B cell (primary cell): ENCODE data around the gene BPIFB6. TPM values are rescaled to one million over a fixed set of nuclear protein-coding genes. Genes with fewer than 3 reads are reported as not detected.

Experiments used
- ATAC-seq: fragments of 200-7000 bp; cut with Tn5 transposase; one replicate; pipeline ENCODE4 v1.10.0; 2021; ENCODE audit warnings: low read depth, mild to moderate bottlenecking, moderate number of reproducible peaks, moderate library complexity
- CTCF ChIA-PET: fragments of 350-600 bp; sonication (Branson Sonifier 250); formaldehyde crosslinking; loops from one replicate; lab custom pipeline; 2021; ENCODE audit warnings: antibody characterized with exemption, inconsistent platforms; lab: Charles Lee
- POLR2A ChIA-PET: fragments of 350-600 bp; sonication (Branson Sonifier 250); formaldehyde crosslinking; loops from one replicate; lab custom pipeline; 2021; ENCODE audit warnings: antibody characterized with exemption; lab: Charles Lee
- DNase-seq: peaks from one replicate; pipeline ENCODE4 v3.0.0; 2013
- H2AFZ ChIP-seq: 2 replicates; pipeline ENCODE4 v1.6.1; 2012; ENCODE audit warnings: mild to moderate bottlenecking, low read depth, low read length; ENCODE audit not compliant: insufficient read depth, poor library complexity, severe bottlenecking
- H3K27ac ChIP-seq, 2 donors: 1 replicate in 1 of 2; 2 replicates in 1 of 2; pipeline ENCODE4 v1.5.1; 2012 to 2013; ENCODE audit warnings: low read length in 2 of 2, mild to moderate bottlenecking in 2 of 2, moderate library complexity in 1 of 2
- H3K27me3 ChIP-seq, 4 experiments: fragments of 200-600 bp in 1 of 4; sonication (generic) in 1 of 4; replicated peaks in 1 of 4; 1 replicate in 2 of 4; 2 replicates in 2 of 4; pipeline versions ENCODE4 v1.6.1 to v1.7.0; 2013 to 2016; ENCODE audit warnings: low read length in 3 of 4, mild to moderate bottlenecking in 2 of 4, mixed read lengths in 1 of 4, moderate library complexity in 1 of 4; ENCODE audit not compliant: insufficient read depth in 4 of 4, control insufficient read depth in 3 of 4; ENCODE audit errors: control extremely low read depth in 1 of 4
- H3K36me3 ChIP-seq, 2 experiments: replicated peaks in 1 of 2; 1 replicate in 1 of 2; 2 replicates in 1 of 2; pipeline versions ENCODE4 v1.6.1 to v1.7.1; 2013; ENCODE audit warnings: low read length in 1 of 2; ENCODE audit not compliant: insufficient read depth in 2 of 2, control insufficient read depth in 1 of 2; ENCODE audit errors: control extremely low read depth in 1 of 2, extremely low read depth in 1 of 2
- H3K4me1 ChIP-seq, 2 donors: fragments of 200-600 bp in 1 of 2; sonication (generic) in 1 of 2; 1 replicate in 1 of 2; 2 replicates in 1 of 2; pipeline versions ENCODE4 v1.5.1 to v1.6.1; 2013 to 2017; ENCODE audit warnings: low read length in 2 of 2; ENCODE audit not compliant: control insufficient read depth in 2 of 2, insufficient read depth in 2 of 2
- H3K4me2 ChIP-seq: replicated peaks from 2 replicates; pipeline ENCODE3; 2012; ENCODE audit warnings: mild to moderate bottlenecking, low read depth, low read length; ENCODE audit not compliant: poor library complexity, severe bottlenecking
- H3K4me3 ChIP-seq, 5 experiments: fragments of 200-600 bp in 1 of 5; sonication (generic) in 1 of 5; 1 replicate in 3 of 5; 2 replicates in 2 of 5; pipeline versions ENCODE4 v1.5.1 to v1.7.0; 2011 to 2016; ENCODE audit warnings: low read length in 4 of 5, mild to moderate bottlenecking in 4 of 5, low read depth in 2 of 5, control low read depth in 1 of 5, moderate library complexity in 1 of 5; ENCODE audit not compliant: insufficient read depth in 1 of 5; ENCODE audit errors: control extremely low read depth in 1 of 5, extremely low read depth in 1 of 5
- H3K79me2 ChIP-seq: fragments of 200-600 bp; sonication (generic); one replicate; pipeline ENCODE4 v1.6.0; 2016; ENCODE audit warnings: low read length; ENCODE audit not compliant: control insufficient read depth, insufficient read depth
- H3K9ac ChIP-seq: fragments of 200-600 bp; sonication (generic); 2 replicates; pipeline ENCODE4 v1.6.1; 2017; ENCODE audit warnings: mild to moderate bottlenecking, low read length, moderate library complexity
- H3K9me3 ChIP-seq, 3 donors: one replicate each; pipeline versions ENCODE4 v1.6.1 to v1.7.1; 2013; ENCODE audit warnings: low read length in 2 of 3; ENCODE audit not compliant: control insufficient read depth in 2 of 3, insufficient read depth in 1 of 3; ENCODE audit errors: control extremely low read depth in 1 of 3
- H4K20me1 ChIP-seq: 2 replicates; pipeline ENCODE4 v1.6.0; 2012; ENCODE audit warnings: mild to moderate bottlenecking, low read length; ENCODE audit not compliant: insufficient read depth, control insufficient read depth, poor library complexity, severe bottlenecking
- H3K27ac Mint-ChIP-seq: one replicate; pipeline ENCODE4 v1.8.0; 2021; ENCODE audit warnings: mixed read lengths
- H3K27me3 Mint-ChIP-seq: one replicate; pipeline ENCODE4 v1.8.0; 2021; ENCODE audit warnings: mixed read lengths
- H3K4me1 Mint-ChIP-seq: one replicate; pipeline ENCODE4 v1.8.0; 2021; ENCODE audit warnings: mixed read lengths
- H3K4me3 Mint-ChIP-seq: one replicate; pipeline ENCODE4 v1.8.0; 2021; ENCODE audit warnings: mixed read lengths
- H3K9me3 Mint-ChIP-seq: one replicate; pipeline ENCODE4 v1.8.0; 2022; ENCODE audit warnings: mixed read lengths; ENCODE audit not compliant: insufficient read depth
- EZH2 ChIP-seq: IDR thresholded peaks from 2 replicates; pipeline ENCODE4 v1.6.1; 2012; ENCODE audit warnings: borderline replicate concordance, low read depth, mild to moderate bottlenecking, moderate library complexity, low read length; ENCODE audit not compliant: insufficient read depth, poor library complexity, severe bottlenecking
- WGBS: methylation state at CpG from one replicate; pipeline ENCODE4 v1.1.5; 2013; ENCODE audit warnings: missing lambda C conversion rate; ENCODE audit not compliant: insufficient coverage; 5-methylcytosine and 5-hydroxymethylcytosine counted together
- intact Hi-C: fragments of 100-400 bp; cut with micrococcal nuclease; formaldehyde crosslinking; loops from one replicate; pipeline ENCODE4 v1.10.0; 2022
- polyA plus RNA-seq: library from polyadenylated mRNA; depleted of rRNA; stranded (reverse); fragments of >200 nt; gene quantifications from 2 replicates; pipeline ENCODE4 v1.2.3, GENCODE V29; 2012
- total RNA-seq, 2 donors: library from RNA; stranded (reverse); fragments of 120-200 nt in 1 of 2; gene quantifications; 1 replicate in 1 of 2; 2 replicates in 1 of 2; pipeline versions ENCODE4 v1.2.3 to v1.2.4, GENCODE V29; 2013 to 2022
- TF ChIP-seq, protein P1 (sequence below): fragments of 200-600 bp; IDR thresholded peaks from one replicate; pipeline ENCODE4 v1.8.0; 2022; ENCODE audit warnings: antibody characterized with exemption, mild to moderate bottlenecking

The BPIFB6 gene
- total and polyA plus RNA-seq, 2 donors (not counting 1 experiment from before 2014, with no cell fraction given) = not detected

DNA sequence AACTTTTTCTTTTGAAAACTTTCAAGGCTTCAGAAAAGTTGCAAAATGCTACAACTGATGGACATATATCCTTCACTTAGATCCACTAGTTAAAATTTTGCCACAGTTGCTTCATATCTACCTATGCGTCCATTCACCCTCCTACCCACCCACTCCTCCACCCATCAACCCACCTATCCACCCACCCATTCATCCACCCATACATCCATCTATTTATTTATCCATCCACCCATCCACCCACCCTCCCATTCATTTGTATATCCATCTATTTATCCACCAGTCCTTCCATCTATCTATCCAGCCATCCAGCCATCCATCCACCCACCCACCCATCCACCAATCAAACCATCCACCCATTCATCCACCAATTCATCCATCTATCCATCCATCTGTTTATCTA is 61.6 kb downstream of the BPIFB6 start:
- H2AFZ ChIP-seq = no peak overlapping the region
- CTCF ChIA-PET = no interaction called here

DNA sequence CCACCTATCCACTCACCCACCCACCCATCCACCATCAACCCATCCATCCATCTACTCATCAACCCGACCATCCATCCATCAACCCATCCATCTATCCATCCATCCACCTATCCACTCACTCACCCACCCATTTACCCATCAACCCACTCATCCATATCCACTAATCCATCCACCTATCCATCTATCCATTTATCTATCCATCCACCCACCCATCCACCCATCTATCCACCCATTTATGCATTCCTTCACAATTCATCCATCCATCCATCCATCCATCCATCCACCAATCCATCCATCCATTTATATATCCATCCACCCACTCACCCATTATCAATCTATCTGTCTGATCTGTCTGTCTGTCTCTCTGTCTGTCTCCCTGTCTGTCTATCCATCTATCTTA is 62.1 kb downstream of the BPIFB6 start:
- ChIA-PET POLR2A (no interaction called here), CTCF (interaction anchor here (1.2 kb wide), 1 partner anchor 191 kb away, joined by 5 read pairs; no protein-coding TSS in a partner anchor)
- intact Hi-C loops = no loop called here
- H3K4me1 Mint-ChIP-seq = no peaks in the 10 kb centered on the region
- no peaks in the 10 kb centered on the region for H3K27me3 Mint-ChIP-seq
- H3K27ac ChIP-seq = no peak overlapping the region
- H3K4me3 ChIP-seq = no peak overlapping the region
- 55% methylated on average over 1 of the region's 1 CpG for WGBS
- no peak overlapping the region for H3K27ac Mint-ChIP-seq
- H3K4me3 Mint-ChIP-seq = no peak overlapping the region
- H3K4me2 ChIP-seq = no peak overlapping the region
- no peak overlapping the region for H3K9ac ChIP-seq
- no peak overlapping the region for H2AFZ ChIP-seq
- H3K9me3 Mint-ChIP-seq = no peaks in the 10 kb centered on the region
- TF ChIP-seq EZH2 = no peak
- TF ChIP-seq, protein P1, sequence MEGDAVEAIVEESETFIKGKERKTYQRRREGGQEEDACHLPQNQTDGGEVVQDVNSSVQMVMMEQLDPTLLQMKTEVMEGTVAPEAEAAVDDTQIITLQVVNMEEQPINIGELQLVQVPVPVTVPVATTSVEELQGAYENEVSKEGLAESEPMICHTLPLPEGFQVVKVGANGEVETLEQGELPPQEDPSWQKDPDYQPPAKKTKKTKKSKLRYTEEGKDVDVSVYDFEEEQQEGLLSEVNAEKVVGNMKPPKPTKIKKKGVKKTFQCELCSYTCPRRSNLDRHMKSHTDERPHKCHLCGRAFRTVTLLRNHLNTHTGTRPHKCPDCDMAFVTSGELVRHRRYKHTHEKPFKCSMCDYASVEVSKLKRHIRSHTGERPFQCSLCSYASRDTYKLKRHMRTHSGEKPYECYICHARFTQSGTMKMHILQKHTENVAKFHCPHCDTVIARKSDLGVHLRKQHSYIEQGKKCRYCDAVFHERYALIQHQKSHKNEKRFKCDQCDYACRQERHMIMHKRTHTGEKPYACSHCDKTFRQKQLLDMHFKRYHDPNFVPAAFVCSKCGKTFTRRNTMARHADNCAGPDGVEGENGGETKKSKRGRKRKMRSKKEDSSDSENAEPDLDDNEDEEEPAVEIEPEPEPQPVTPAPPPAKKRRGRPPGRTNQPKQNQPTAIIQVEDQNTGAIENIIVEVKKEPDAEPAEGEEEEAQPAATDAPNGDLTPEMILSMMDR = no peak
- H3K9me3 ChIP-seq = no peaks in the 10 kb centered on the region
- no peaks in the 10 kb centered on the region for H4K20me1 ChIP-seq
- H3K36me3 ChIP-seq = no peaks in the 10 kb centered on the region
- no peaks in the 10 kb centered on the region for H3K79me2 ChIP-seq
- DNase-seq = no peak
- H3K4me1 ChIP-seq = no peaks in the 10 kb centered on the region
- peaks cover 0 to 5% (median 0%) of the 10 kb centered on the region in 4 experiments for H3K27me3 ChIP-seq
- ATAC-seq = no peak

More for the DNA sequence above, 61.6 kb downstream of the BPIFB6 start:
- DNase-seq = no peak
- no peaks in the 10 kb centered on the region for H3K36me3 ChIP-seq
- no peaks in the 10 kb centered on the region for H3K4me1 ChIP-seq
- no peak overlapping the region for H3K27ac ChIP-seq
- peaks cover 0 to 5% (median 0%) of the 10 kb centered on the region in 4 experiments for H3K27me3 ChIP-seq
- H3K79me2 ChIP-seq = no peaks in the 10 kb centered on the region
- no peaks in the 10 kb centered on the region for H4K20me1 ChIP-seq
- POLR2A ChIA-PET = no interaction called here
- H3K4me1 Mint-ChIP-seq = no peaks in the 10 kb centered on the region
- no peaks in the 10 kb centered on the region for H3K27me3 Mint-ChIP-seq
- no peak overlapping the region for H3K4me3 ChIP-seq
- H3K27ac Mint-ChIP-seq = no peak overlapping the region
- H3K4me2 ChIP-seq = no peak overlapping the region
- intact Hi-C loops = no loop called here
- no peaks in the 10 kb centered on the region for H3K9me3 ChIP-seq
- TF ChIP-seq, protein P1 = no peak
- TF ChIP-seq EZH2 = no peak
- no peaks in the 10 kb centered on the region for H3K9me3 Mint-ChIP-seq
- H3K4me3 Mint-ChIP-seq = no peak overlapping the region
- ATAC-seq = no peak
- H3K9ac ChIP-seq = no peak overlapping the region
- 100% methylated on average over 1 of the region's 1 CpG for WGBS

Other genes with a start within 250 kb of the BPIFB6 start
- 65.7 and 66.2 TPM in 2 replicates for gene MAPRE1, start 211.7 kb upstream of the BPIFB6 start, total RNA-seq
- gene MAPRE1, start 211.7 kb upstream of the BPIFB6 start, polyA plus RNA-seq = 28.7 and 114 TPM in 2 replicates
- 2.3 and 3.8 TPM in 2 replicates for gene EFCAB8, start 172.7 kb upstream of the BPIFB6 start, total RNA-seq
- 0.65 and 0.72 TPM in 2 replicates for gene EFCAB8, start 172.7 kb upstream of the BPIFB6 start, polyA plus RNA-seq
- not detected in 2 replicates for gene SUN5, start 27.2 kb upstream of the BPIFB6 start, total RNA-seq
- gene SUN5, start 27.2 kb upstream of the BPIFB6 start, polyA plus RNA-seq = not detected in 2 replicates
- not detected in 2 replicates for gene BPIFB2, start 23.9 kb upstream of the BPIFB6 start, total RNA-seq
- gene BPIFB2, start 23.9 kb upstream of the BPIFB6 start, polyA plus RNA-seq = not detected in 2 replicates
- not detected in 2 replicates for gene BPIFB3, start 22.3 kb downstream of the BPIFB6 start, total RNA-seq
- not detected in 2 replicates for gene BPIFB3, start 22.3 kb downstream of the BPIFB6 start, polyA plus RNA-seq
- not detected in 2 replicates for gene BPIFB4, start 48.0 kb downstream of the BPIFB6 start, total RNA-seq
- not detected in 2 replicates for gene BPIFB4, start 48.0 kb downstream of the BPIFB6 start, polyA plus RNA-seq
- gene BPIFA2, start 136.5 kb downstream of the BPIFB6 start, total RNA-seq = not detected in 2 replicates
- gene BPIFA2, start 136.5 kb downstream of the BPIFB6 start, polyA plus RNA-seq = not detected in 2 replicates
- gene BPIFA3, start 185.7 kb downstream of the BPIFB6 start, total RNA-seq = not detected in 2 replicates
- gene BPIFA3, start 185.7 kb downstream of the BPIFB6 start, polyA plus RNA-seq = not detected in 2 replicates
- not detected in 2 replicates for gene BPIFA1, start 204.3 kb downstream of the BPIFB6 start, total RNA-seq
- gene BPIFA1, start 204.3 kb downstream of the BPIFB6 start, polyA plus RNA-seq = not detected in 2 replicates